Gastroesophageal sphincter (tissue), 3 donors: ENCODE data around the gene RAPGEF5.

Source experiments
- EP300 ChIP-seq: sonication (generic); formaldehyde crosslinking; IDR thresholded peaks from one replicate; pipeline ENCODE4 v1.6.1; 2017; ENCODE audit warnings: antibody characterized with exemption, mild to moderate bottlenecking
- TF ChIP-seq, protein P1 (sequence below), 4 experiments: fragments of 200-600 bp in 2 of 4; fragments of 450-650 bp in 2 of 4; sonication (generic) in 1 of 4; IDR thresholded peaks; one replicate each; pipeline ENCODE4 v1.5.1; 2017 to 2019; ENCODE audit warnings: antibody characterized with exemption in 4 of 4, mild to moderate bottlenecking in 2 of 4, moderate library complexity in 2 of 4

GRCh38 chr7:22278660-22279059, 78.3 kb downstream of the RAPGEF5 start:
- TF ChIP-seq, protein P1, sequence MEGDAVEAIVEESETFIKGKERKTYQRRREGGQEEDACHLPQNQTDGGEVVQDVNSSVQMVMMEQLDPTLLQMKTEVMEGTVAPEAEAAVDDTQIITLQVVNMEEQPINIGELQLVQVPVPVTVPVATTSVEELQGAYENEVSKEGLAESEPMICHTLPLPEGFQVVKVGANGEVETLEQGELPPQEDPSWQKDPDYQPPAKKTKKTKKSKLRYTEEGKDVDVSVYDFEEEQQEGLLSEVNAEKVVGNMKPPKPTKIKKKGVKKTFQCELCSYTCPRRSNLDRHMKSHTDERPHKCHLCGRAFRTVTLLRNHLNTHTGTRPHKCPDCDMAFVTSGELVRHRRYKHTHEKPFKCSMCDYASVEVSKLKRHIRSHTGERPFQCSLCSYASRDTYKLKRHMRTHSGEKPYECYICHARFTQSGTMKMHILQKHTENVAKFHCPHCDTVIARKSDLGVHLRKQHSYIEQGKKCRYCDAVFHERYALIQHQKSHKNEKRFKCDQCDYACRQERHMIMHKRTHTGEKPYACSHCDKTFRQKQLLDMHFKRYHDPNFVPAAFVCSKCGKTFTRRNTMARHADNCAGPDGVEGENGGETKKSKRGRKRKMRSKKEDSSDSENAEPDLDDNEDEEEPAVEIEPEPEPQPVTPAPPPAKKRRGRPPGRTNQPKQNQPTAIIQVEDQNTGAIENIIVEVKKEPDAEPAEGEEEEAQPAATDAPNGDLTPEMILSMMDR (IDR thresholded peaks at IDR 0.05), result no peak
- no peak for TF ChIP-seq EP300
